ENCODE data around the gene TMEM106A. TPM values are rescaled to one million over a fixed set of nuclear protein-coding genes. Genes with fewer than 3 reads are reported as not detected.

TMEM106A gene
- total RNA-seq, 4 donors from 2014 or later, result 0.27 to 2.5 (median 1.6) TPM

DNA sequence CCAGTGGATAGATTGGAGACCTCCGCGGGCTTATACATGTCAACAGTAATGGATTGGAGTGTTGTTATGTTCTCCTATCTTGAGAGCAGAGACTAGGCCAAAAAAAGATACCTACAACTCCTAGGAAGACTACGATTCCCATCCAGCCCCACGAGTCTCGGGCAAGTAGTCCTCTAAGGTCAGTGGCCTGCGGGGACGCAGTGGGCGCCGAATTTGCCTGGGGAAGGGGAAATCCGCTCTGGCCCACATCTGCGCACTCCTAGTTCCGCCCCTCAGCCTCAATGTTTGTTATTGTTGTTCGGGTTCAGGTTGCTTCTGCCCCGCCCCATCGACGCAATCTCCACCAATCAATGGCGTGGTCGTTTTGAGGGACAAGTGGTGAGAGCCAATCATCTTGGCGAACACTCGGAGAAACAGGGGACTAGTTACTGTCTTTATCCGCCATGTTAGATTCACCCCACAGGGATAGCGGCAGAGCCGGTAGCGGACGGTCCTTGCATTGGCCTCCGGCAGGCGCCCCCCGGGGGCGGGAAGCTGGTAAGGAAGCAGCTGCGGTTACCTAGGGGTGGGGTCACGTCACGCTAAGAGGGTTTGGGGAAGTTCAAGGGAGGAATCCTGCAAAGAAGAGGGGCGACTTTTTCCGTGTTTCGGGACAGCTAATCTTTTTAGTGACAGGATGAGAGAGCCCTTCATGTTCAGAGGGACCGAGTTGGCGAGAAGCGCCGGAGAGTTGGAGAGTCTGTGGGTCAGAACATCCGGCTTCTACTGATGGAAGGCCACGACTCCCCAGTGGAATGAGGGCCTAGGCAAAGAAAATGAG, 40.7 kb upstream of the TMEM106A start, which contains the start of gene NBR1:
TSS of gene NBR1 (plus strand) at position 449 of the 820 bp plus-strand sequence. CDS start 4,586 bp downstream, outside the sequence.
- Histone ChIP-seq H3K9me3 (no peaks in the 10 kb centered on the region), H3K36me3 (peaks cover 0 to 13% (median 0%) of the 10 kb centered on the region in 3 donors), H3K27ac (peak within 1 kb of the TSS; percentile 94 to 100 (median 98)), H3K4me1 (peaks cover 25 to 61% (median 51%) of the 10 kb centered on the region in 3 donors), H3K27me3 (no peaks in the 10 kb centered on the region), H3K4me3 (peak within 1 kb of the TSS; percentile 61 to 97 (median 82))
- intact Hi-C loops (cut with DNase I), result loop anchor here (5.0 kb wide), 1 partner anchor 44 kb away; the partner anchor contains the start of gene BRCA1
- WGBS, 2 donors, result 0% methylated on average over 22 to 24 of the region's 41 CpGs
- TF ChIP-seq, protein P1, sequence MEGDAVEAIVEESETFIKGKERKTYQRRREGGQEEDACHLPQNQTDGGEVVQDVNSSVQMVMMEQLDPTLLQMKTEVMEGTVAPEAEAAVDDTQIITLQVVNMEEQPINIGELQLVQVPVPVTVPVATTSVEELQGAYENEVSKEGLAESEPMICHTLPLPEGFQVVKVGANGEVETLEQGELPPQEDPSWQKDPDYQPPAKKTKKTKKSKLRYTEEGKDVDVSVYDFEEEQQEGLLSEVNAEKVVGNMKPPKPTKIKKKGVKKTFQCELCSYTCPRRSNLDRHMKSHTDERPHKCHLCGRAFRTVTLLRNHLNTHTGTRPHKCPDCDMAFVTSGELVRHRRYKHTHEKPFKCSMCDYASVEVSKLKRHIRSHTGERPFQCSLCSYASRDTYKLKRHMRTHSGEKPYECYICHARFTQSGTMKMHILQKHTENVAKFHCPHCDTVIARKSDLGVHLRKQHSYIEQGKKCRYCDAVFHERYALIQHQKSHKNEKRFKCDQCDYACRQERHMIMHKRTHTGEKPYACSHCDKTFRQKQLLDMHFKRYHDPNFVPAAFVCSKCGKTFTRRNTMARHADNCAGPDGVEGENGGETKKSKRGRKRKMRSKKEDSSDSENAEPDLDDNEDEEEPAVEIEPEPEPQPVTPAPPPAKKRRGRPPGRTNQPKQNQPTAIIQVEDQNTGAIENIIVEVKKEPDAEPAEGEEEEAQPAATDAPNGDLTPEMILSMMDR (IDR thresholded peaks at IDR 0.05), result peak in 2 of 6 experiments; percentile 14 to 33
- peak in 3 of 4 donors; percentile 70 to 92 (median 81) for TF ChIP-seq POLR2A (IDR thresholded peaks at IDR 0.05)
- peak; percentile 83 for DNase-seq

DNA sequence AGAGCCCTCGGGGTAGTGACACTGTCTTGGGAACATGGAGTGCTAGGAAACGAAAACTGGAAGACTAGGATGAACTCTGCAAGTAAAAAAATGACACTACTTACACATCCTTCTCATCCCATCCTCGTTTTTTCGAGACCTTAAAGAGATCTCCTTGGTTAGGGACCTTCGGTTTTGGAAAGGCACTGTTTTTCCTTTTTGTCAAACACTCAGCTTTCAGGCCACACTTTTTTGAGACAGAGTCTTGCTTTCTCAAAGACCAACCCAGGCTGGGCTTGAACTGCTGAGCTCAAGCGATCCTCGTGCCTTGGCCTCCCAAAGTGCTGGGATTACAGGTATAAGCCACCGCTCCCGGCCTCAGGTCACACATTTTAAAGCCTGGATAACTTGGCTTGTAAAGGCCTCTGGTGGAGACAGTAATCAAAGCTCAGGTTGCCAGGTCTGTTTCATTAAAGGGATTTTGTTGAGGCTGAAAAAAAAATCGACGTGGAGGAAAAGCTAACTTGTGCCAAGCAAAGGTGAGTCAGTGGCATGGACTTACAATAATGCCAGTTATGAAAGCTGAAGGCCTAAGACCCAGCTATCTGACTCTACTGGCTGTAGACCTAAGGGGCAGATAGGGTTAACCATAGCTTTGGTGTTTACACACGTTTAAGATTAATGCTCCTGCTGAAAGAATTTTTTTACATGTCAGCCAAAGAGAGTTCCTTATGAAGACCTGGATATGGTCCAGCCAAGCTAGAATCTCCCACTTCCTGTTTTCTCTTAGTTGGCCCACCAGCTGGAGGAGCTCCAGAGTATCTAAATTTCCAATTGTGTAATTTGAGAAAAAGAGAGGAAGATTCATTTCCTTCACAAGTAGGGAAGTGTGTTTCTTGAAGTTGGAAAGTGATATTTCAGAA, 39.8 kb upstream of the TMEM106A start:
- H3K9me3 ChIP-seq, result no peaks in the 10 kb centered on the region
- TF ChIP-seq POLR2A (IDR thresholded peaks at IDR 0.05), result no peak
- TF ChIP-seq, protein P1 (IDR thresholded peaks at IDR 0.05), result no peak
- peaks cover 0 to 14% (median 0%) of the 10 kb centered on the region in 3 donors for H3K36me3 ChIP-seq
- H3K4me1 ChIP-seq, result peaks cover 25 to 70% (median 57%) of the 10 kb centered on the region in 3 donors
- WGBS, 2 donors, result 4 to 9% methylated on average over 12 of the region's 12 CpGs
- H3K27ac ChIP-seq, result peak overlapping the region; percentile 94 to 100 (median 98)
- H3K27me3 ChIP-seq, result no peaks in the 10 kb centered on the region
- DNase-seq, result no peak
- intact Hi-C loops (cut with DNase I), result loop anchor here (5.0 kb wide), 1 partner anchor 45 kb away; the partner anchor contains the start of gene BRCA1
- peak overlapping the region; percentile 61 to 97 (median 82) for H3K4me3 ChIP-seq

DNA sequence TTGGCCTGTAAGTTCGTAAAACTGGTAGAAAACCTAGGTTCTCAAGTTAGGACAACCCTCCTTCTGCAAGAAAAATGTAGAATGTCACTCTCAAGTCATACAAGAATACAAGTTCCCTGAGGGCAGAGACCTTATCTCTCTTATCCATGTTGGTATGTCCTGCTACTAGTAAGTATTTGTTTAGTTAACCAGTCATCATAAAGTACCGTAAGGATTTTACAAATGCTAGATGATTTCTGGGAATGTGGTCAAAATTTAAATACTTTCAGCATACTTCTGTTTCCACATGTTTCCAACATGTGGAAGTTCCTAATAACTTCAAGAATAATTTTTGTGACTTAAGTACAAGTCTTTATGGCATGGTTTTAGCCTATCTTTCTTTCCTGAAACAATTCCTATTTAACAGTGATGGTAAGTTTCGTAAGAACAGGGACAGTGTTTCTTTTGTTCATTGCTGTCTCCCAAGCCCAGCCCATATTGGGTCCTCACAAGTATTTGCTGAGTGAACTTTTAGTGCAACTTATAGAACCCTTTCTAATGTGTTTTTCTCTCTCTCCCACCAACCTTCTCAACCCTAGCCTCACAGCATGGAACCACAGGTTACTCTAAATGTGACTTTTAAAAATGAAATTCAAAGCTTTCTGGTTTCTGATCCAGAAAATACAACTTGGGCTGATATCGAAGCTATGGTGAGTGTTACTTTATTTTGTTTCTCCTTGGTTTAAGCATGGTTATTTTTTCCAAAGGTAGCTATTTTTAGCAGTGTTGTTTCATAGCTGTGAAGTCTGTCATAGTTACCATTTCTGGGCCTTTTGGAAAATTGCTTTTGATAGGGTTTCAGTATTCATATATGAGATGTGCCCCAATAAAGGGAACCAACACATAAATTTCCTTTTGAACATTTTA, 36.2 kb upstream of the TMEM106A start:
- H3K27me3 ChIP-seq, result no peaks in the 10 kb centered on the region
- H3K9me3 ChIP-seq, result no peaks in the 10 kb centered on the region
- peak overlapping the region in 3 of 4 donors; percentile 0 to 17 (median 15) for H3K27ac ChIP-seq
- H3K4me1 ChIP-seq, result peaks cover 18 to 67% (median 47%) of the 10 kb centered on the region in 3 donors
- H3K4me3 ChIP-seq, result no peak overlapping the region
- no peak for TF ChIP-seq POLR2A (IDR thresholded peaks at IDR 0.05)
- TF ChIP-seq, protein P1 (IDR thresholded peaks at IDR 0.05), result no peak
- intact Hi-C loops (cut with DNase I), result no loop called here
- H3K36me3 ChIP-seq, result peaks cover 8 to 45% (median 11%) of the 10 kb centered on the region in 3 donors
- DNase-seq, result no peak
- WGBS, 2 donors, result 58 to 65% methylated on average over 4 of the region's 4 CpGs

DNA sequence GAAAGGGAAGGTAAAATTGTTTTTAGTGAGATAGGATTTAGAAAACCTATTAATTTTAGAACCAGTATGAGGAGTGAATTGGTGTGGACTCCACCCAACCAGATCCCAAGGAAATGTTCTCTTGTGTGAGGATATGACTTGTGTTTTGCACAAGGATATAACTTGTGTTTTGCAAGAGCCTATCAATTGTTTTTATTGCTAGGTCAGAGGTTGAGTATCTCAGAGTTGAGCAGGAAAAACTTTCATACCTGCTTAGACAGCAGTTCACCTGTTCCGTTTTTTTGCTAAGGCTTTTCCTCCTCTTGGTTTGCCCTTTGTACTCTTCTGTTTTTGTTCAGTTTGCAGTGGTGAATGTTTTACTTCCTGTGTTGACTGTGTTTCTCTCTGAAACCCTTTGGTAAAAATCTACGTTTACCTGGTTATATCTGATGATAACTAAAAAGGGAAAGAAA, 35.5 kb upstream of the TMEM106A start:
- Histone ChIP-seq H3K4me3 (no peak overlapping the region), H3K27me3 (no peaks in the 10 kb centered on the region), H3K9me3 (no peaks in the 10 kb centered on the region), H3K36me3 (peaks cover 8 to 52% (median 12%) of the 10 kb centered on the region in 3 donors), H3K4me1 (peaks cover 18 to 67% (median 47%) of the 10 kb centered on the region in 3 donors), H3K27ac (peak overlapping the region in 3 of 4 donors; percentile 0 to 17 (median 15))
- no peak for DNase-seq
- TF ChIP-seq, protein P1 (IDR thresholded peaks at IDR 0.05), result no peak
- TF ChIP-seq POLR2A (IDR thresholded peaks at IDR 0.05), result no peak
- intact Hi-C loops (cut with DNase I), result no loop called here
- 44 to 66% methylated on average over 2 of the region's 2 CpGs for WGBS, 2 donors

Measured in esophagus squamous epithelium (tissue), 5 donors.